SKM-1 treated with dmso at 0.1 percent for 144 hours (cell line): ENCODE results near the gene SETD3.

Source experiments
- DNase-seq: peaks from one replicate; lab custom pipeline; 2025; ENCODE audit not compliant: unreplicated experiment; lab: John Stamatoyannopoulos, UW

The SETD3 gene

GRCh38 chr14:99460793-99461192, 19.9 kb downstream of the SETD3 start:
- no peak for DNase-seq

- no peak for DNase-seq
Observed at GRCh38 chr14:99459481-99460100, 21.1 kb downstream of the SETD3 start.

GRCh38 chr14:99454246-99454645, 26.4 kb downstream of the SETD3 start:
- DNase-seq, result no peak

- DNase-seq, result no peak
Observed at GRCh38 chr14:99452968-99453367, 27.7 kb downstream of the SETD3 start.

GRCh38 chr14:99451234-99451633, 29.4 kb downstream of the SETD3 start:
- DNase-seq, result no peak

GRCh38 chr14:99450266-99450665, 30.4 kb downstream of the SETD3 start:
- DNase-seq, result no peak

GRCh38 chr14:99447739-99448138, 32.9 kb downstream of the SETD3 start:
- DNase-seq, result no peak

- DNase-seq, result no peak
Observed at GRCh38 chr14:99445931-99446330, 34.7 kb downstream of the SETD3 start.

- DNase-seq, result no peak
Observed at GRCh38 chr14:99441918-99442317, 38.7 kb downstream of the SETD3 start.

GRCh38 chr14:99441157-99441870, 39.3 kb downstream of the SETD3 start:
- DNase-seq, result no peak

GRCh38 chr14:99440278-99440677, 40.4 kb downstream of the SETD3 start:
- DNase-seq, result no peak

- no peak for DNase-seq
Observed at GRCh38 chr14:99437706-99438105, 43.0 kb downstream of the SETD3 start.

GRCh38 chr14:99436247-99437180, 44.1 kb downstream of the SETD3 start:
- no peak for DNase-seq

- DNase-seq, result no peak
Observed at GRCh38 chr14:99435327-99435726, 45.3 kb downstream of the SETD3 start.

GRCh38 chr14:99432485-99432884, 48.2 kb downstream of the SETD3 start:
- DNase-seq, result no peak

GRCh38 chr14:99431986-99432385, 48.7 kb downstream of the SETD3 start:
- DNase-seq, result no peak

- DNase-seq, result no peak
Observed at GRCh38 chr14:99430491-99430890, 50.2 kb downstream of the SETD3 start.

- no peak for DNase-seq
Observed at GRCh38 chr14:99427632-99428300, 52.9 kb downstream of the SETD3 start.

- no peak for DNase-seq
Observed at GRCh38 chr14:99426813-99427346, 53.8 kb downstream of the SETD3 start.

GRCh38 chr14:99426265-99426664, 54.4 kb downstream of the SETD3 start:
- DNase-seq, result no peak

- DNase-seq, result no peak
Observed at GRCh38 chr14:99425272-99425681, 55.4 kb downstream of the SETD3 start.
